Muscle layer of duodenum (tissue), 2 donors: ENCODE data around the gene CXCR5.

Experiments used
- H3K27ac ChIP-seq: one replicate; pipeline ENCODE4 v1.7.0; 2013; ENCODE audit warnings: mild to moderate bottlenecking, low read length
- H3K27me3 ChIP-seq: one replicate; pipeline ENCODE4 v1.7.0; 2013; ENCODE audit warnings: low read depth, mild to moderate bottlenecking, control low read depth, low read length
- H3K36me3 ChIP-seq, 2 donors: one replicate each; pipeline ENCODE4 v1.7.0; 2013; ENCODE audit warnings: low read length in 2 of 2, control low read depth in 1 of 2, mild to moderate bottlenecking in 1 of 2; ENCODE audit not compliant: insufficient read depth in 2 of 2, control insufficient read depth in 1 of 2
- H3K4me1 ChIP-seq, 2 donors: one replicate each; pipeline ENCODE4 v1.7.0; 2013; ENCODE audit warnings: low read length in 2 of 2, mild to moderate bottlenecking in 2 of 2, control low read depth in 1 of 2, moderate library complexity in 1 of 2; ENCODE audit not compliant: insufficient read depth in 2 of 2, control insufficient read depth in 1 of 2
- H3K4me3 ChIP-seq, 2 donors: one replicate each; pipeline ENCODE4 v1.7.0; 2013; ENCODE audit warnings: low read length in 2 of 2, low read depth in 1 of 2, mild to moderate bottlenecking in 1 of 2
- H3K9me3 ChIP-seq, 2 donors: one replicate each; pipeline ENCODE4 v1.7.0; 2013; ENCODE audit warnings: low read length in 2 of 2, control low read depth in 1 of 2, mild to moderate bottlenecking in 1 of 2; ENCODE audit not compliant: control insufficient read depth in 1 of 2
- donor health status: healthy.

CXCR5 gene

DNA sequence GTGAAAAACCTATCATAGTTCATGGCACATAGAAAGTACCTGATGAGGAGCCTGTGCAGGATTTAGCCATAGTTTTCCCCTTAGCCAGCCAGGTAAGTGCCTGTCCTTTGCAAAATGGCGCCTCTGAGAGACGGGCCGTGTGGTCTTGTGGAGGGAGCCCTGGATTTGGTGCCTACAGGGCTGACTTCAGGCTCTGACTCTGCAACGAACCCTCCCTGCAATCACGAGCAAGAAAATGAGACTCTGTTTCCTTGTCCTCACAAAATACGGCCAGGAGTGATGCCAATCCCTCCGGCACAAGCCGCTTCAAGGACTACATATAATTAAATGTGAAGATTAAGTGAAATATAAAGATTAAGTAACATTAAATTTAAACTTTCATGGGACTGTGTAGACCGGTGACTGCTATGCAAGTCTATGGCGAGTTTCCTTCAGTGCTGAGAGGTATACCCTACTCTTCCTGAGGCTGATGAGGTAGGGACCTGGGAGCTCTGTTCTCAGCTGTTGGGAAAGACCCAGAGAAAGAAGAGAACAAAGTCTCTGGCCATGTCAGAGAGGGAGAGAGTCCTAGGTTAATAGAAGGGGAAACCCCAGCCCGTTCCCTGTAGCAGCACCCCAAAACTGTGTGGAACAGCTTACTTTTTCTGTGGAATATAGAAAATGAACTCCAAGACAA, 6.1 kb upstream of the CXCR5 start:
- H3K27me3 ChIP-seq: no peaks in the 10 kb centered on the region
- H3K36me3 ChIP-seq: no peaks in the 10 kb centered on the region
- no peak overlapping the region for H3K27ac ChIP-seq
- H3K4me1 ChIP-seq: no peaks in the 10 kb centered on the region
- no peak overlapping the region for H3K4me3 ChIP-seq
- no peaks in the 10 kb centered on the region for H3K9me3 ChIP-seq

DNA sequence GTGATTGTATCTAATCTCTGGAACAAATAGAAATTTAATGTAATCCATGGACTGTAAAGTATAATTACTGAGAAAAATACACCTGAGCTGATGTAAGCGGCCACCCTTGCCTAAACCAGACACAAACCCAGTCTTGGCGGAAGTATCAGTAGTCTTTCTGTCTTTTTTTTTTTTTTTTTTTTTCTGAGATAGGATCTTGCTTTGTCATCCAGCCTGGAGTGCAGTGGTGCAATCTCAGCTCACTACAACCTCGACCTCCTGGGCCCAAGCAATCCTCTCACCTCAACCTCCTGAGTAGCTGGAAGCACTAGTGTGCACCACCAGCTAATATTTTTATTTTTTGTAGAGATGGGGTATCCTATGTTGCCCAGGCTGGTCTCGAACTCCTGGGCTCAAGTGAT, 5.5 kb upstream of the CXCR5 start:
- no peaks in the 10 kb centered on the region for H3K9me3 ChIP-seq
- H3K27ac ChIP-seq: no peak overlapping the region
- H3K27me3 ChIP-seq: no peaks in the 10 kb centered on the region
- H3K36me3 ChIP-seq: no peaks in the 10 kb centered on the region
- no peak overlapping the region for H3K4me3 ChIP-seq
- no peaks in the 10 kb centered on the region for H3K4me1 ChIP-seq

- H3K4me3 ChIP-seq: no peak overlapping the region
- no peak overlapping the region for H3K27ac ChIP-seq
- H3K27me3 ChIP-seq: no peaks in the 10 kb centered on the region
- H3K4me1 ChIP-seq: no peaks in the 10 kb centered on the region
- H3K36me3 ChIP-seq: no peaks in the 10 kb centered on the region
- no peaks in the 10 kb centered on the region for H3K9me3 ChIP-seq
These were observed 2.5 kb upstream of the CXCR5 start for GRCh38 chr11:118881228-118881627.

GRCh38 chr11:118882491-118882890, 1.2 kb upstream of the CXCR5 start:
- H3K36me3 ChIP-seq: no peaks in the 10 kb centered on the region
- no peak overlapping the region for H3K4me3 ChIP-seq
- H3K9me3 ChIP-seq: no peaks in the 10 kb centered on the region
- H3K27ac ChIP-seq: no peak overlapping the region
- no peaks in the 10 kb centered on the region for H3K27me3 ChIP-seq
- peaks cover 0 to 2% of the 10 kb centered on the region in 2 donors for H3K4me1 ChIP-seq

DNA sequence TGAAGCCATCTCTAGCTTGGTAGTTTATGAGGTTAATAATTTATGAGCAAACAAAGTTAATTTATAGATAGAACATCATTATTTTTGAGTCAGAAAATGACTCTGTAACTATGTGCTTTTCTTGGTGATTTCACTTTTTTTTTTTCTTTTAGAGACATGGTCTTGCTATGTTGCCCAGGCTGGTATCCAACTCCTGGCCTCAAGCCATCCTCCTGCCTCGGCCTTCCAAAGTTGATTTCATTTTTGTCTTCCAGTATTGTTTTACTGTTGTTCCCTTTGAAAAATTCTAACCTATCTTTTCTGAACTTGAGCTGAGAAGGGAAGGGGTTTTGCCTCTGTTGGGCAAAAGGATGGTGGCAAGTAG, 706 bp upstream of the CXCR5 start:
- Histone ChIP-seq H3K4me3 (no peak overlapping the region), H3K9me3 (no peaks in the 10 kb centered on the region), H3K27me3 (no peaks in the 10 kb centered on the region), H3K36me3 (no peaks in the 10 kb centered on the region), H3K27ac (no peak overlapping the region), H3K4me1 (peaks cover 0 to 7% of the 10 kb centered on the region in 2 donors)

- no peaks in the 10 kb centered on the region for H3K36me3 ChIP-seq
- H3K27ac ChIP-seq: no peak overlapping the region
- H3K27me3 ChIP-seq: no peaks in the 10 kb centered on the region
- H3K4me3 ChIP-seq: no peak overlapping the region
- H3K4me1 ChIP-seq: peaks cover 0 to 20% of the 10 kb centered on the region in 2 donors
- no peaks in the 10 kb centered on the region for H3K9me3 ChIP-seq
These were observed 1.2 kb downstream of the CXCR5 start for GRCh38 chr11:118884875-118885274.

DNA sequence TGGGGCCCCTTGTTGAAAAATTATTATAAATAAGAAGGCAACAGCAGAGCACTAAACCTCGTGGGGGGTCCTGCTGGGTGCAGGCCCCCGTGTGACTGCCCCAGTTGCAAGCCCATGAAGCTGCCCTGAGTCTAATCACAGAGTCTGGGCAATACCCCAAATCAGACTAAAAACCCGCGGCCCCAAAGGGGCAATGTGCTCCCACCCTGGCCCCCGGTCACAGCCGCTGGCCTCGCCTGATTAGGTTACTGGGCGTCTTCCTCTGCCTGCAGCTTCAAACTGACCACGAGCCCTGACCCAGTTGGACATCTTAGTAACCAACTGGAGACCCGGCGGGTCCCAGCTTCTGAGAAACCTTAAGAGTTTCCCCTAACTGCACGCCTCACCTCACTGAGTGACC, 1.6 kb downstream of the CXCR5 start:
- no peak overlapping the region for H3K27ac ChIP-seq
- H3K36me3 ChIP-seq: no peaks in the 10 kb centered on the region
- no peaks in the 10 kb centered on the region for H3K27me3 ChIP-seq
- H3K4me3 ChIP-seq: peak overlapping the region in 1 of 2 donors; percentile 14
- H3K4me1 ChIP-seq: peaks cover 0 to 24% of the 10 kb centered on the region in 2 donors
- H3K9me3 ChIP-seq: no peaks in the 10 kb centered on the region

- peak overlapping the region; percentile 88 for H3K27ac ChIP-seq
- no peaks in the 10 kb centered on the region for H3K9me3 ChIP-seq
- peaks cover 0 to 25% of the 10 kb centered on the region in 2 donors for H3K4me1 ChIP-seq
- H3K36me3 ChIP-seq: no peaks in the 10 kb centered on the region
- H3K27me3 ChIP-seq: no peaks in the 10 kb centered on the region
- peak overlapping the region in 1 of 2 donors; percentile 45 for H3K4me3 ChIP-seq
These were observed 2.3 kb downstream of the CXCR5 start for GRCh38 chr11:118885831-118886565.

DNA sequence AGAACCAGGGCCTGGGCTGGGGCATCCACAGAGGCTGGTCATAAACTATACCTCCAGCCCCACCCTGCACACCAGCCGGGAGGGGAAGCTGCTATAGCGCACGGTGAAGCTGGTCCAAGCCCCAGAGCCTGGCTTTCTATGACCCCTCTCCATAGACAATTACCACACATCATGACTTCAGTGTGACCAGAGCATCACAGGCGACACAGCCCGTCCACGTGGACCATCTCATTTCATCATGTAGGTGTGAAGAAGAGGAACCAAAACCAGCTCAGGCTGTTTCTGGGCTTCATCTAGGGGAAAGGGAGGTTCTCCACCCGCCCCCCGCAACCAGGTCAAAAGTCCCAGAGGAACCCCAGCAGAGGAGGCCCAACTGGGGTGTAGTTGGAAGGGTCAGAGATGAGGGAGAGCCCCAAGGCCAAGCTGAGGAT, 3.0 kb downstream of the CXCR5 start:
- no peaks in the 10 kb centered on the region for H3K27me3 ChIP-seq
- peaks cover 0 to 25% of the 10 kb centered on the region in 2 donors for H3K4me1 ChIP-seq
- H3K4me3 ChIP-seq: peak overlapping the region; percentile 45 to 52
- no peaks in the 10 kb centered on the region for H3K9me3 ChIP-seq
- no peaks in the 10 kb centered on the region for H3K36me3 ChIP-seq
- peak overlapping the region; percentile 88 for H3K27ac ChIP-seq

- H3K4me1 ChIP-seq: peaks cover 0 to 25% of the 10 kb centered on the region in 2 donors
- no peaks in the 10 kb centered on the region for H3K9me3 ChIP-seq
- peak overlapping the region; percentile 45 to 52 for H3K4me3 ChIP-seq
- no peaks in the 10 kb centered on the region for H3K27me3 ChIP-seq
- no peaks in the 10 kb centered on the region for H3K36me3 ChIP-seq
- peak overlapping the region; percentile 88 for H3K27ac ChIP-seq
These were observed 3.5 kb downstream of the CXCR5 start for GRCh38 chr11:118887206-118887605.

DNA sequence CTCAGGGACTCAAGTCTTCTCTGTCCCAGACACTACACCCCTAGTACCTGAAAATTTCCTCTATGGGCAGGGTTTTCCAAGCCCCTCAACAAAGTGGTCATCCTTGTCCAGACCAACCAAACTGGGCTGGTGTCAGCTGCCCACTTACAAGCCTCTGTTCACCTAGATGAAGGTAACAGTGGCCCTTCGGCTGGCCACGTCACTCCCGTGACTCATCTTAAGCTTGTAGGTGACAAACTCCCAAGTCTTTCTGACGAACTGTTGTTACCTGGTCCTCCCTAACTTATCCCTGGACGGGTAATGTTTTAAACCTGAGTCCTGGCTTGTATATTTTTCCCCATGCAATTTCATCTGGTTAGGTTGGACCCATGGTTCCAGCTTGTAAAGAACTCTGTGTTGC, 4.7 kb downstream of the CXCR5 start:
- Histone ChIP-seq H3K4me3 (no peak overlapping the region), H3K36me3 (no peaks in the 10 kb centered on the region), H3K27ac (peak overlapping the region; percentile 73), H3K9me3 (no peaks in the 10 kb centered on the region), H3K4me1 (peaks cover 0 to 25% of the 10 kb centered on the region in 2 donors), H3K27me3 (no peaks in the 10 kb centered on the region)
